Stimulated activated CD4-positive, alpha-beta T cell treated with anti-CD3 and anti-CD28 coated beads, TNF-alpha, amount 100 ng/mL, for 1 hour (primary cell): ENCODE measurements around the gene DARS1.
A peak's percentile ranks its signal among the peaks of the same experiment; 100 is the strongest.
"Not testable (repeated sequence)": the region's sequence is repeated elsewhere in the genome, so short reads cannot be mapped to it uniquely, and the experiment has no call there.

Experiments used
- DNase-seq, 3 donors: peaks; one replicate each; pipeline ENCODE4 v3.0.0-alpha.2; 2020; ENCODE audit warnings: low read depth in 3 of 3, low spot score in 1 of 3

Gene DARS1

DNA sequence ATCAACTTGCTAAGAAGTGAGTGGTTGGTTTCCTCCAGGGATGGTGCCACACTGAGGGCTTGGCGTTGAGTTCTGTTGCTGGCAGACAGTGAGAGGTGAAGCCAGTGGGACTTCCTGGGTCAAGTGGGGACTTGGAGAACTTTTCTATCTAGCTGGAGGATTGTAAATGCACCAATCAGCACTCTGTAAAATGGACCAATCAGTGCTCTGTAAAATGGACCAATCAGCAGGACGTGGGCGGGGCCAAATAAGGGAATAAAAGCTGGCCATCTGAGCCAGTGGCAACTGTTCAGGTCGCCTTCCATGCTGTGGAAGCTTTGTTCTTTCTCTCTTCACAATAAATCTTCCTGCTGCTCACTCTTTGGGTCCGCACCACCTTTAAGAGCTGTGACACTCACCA is 96.8 kb downstream of the DARS1 start:
- not testable (repeated sequence) for DNase-seq

- no peak for DNase-seq
These were observed 99.7 kb downstream of the DARS1 start for GRCh38 chr2:135885709-135886108.

GRCh38 chr2:135882415-135882814 is 103.0 kb downstream of the DARS1 start:
- no peak for DNase-seq

DNA sequence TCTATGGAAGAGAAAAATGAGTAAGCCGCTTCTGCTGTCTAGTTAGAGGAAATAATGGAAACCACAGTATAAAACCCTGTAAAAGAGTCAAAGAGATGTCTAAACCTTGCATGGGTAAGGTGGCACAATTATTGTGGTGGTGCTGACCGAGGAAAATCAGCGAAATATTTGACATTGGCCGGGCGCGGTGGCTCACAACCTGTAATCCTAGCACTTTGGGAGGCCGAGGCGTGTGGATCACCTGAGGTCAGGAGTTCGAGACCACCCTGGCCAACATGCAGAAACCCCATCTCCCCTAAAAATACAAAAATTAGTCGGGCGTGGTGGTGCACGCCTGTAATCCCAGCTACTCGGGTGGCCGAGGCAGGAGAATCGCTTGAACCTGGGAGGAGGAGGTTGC is 108.7 kb downstream of the DARS1 start:
- DNase-seq: not testable (repeated sequence)

DNA sequence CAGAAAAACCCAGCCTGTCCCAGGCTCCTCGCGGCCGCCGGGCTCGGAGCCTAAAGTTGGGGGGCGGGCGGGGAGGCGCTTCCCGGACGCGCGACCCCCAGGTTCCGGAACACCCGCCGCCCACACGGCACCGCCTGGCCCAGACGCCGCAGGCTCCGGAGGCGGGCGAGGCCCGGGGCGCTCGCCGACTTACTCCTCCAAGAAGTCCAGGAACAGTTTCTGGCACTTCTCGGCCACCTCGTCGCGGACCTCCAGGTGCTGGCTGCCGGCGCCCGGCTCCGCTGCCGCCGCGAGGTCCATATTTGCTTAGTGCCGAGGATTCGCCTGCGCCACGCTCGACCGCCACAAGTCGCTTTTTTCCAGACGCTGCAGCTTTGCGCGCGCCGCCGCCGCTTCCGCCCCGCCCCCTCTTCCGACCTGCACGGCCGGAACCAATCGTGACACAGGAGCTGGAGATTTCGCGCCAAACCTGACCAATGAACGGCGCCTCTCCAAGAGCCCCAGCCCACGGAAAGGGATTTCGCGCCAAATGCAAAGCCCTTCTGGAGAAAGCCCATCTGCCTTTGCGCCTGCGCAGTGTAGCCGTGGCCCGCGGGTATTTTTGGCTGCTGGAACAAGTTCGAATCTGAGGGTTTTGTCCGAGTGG is 109.2 kb downstream of the DARS1 start, which contains the start of gene MCM6:
Gene MCM6, minus strand, starts transcription at position 378 of the 646 bp plus-strand sequence. Its CDS starts 78 bp downstream, at position 300.
- DNase-seq: peak; percentile 92 to 96 (median 93)

DNA sequence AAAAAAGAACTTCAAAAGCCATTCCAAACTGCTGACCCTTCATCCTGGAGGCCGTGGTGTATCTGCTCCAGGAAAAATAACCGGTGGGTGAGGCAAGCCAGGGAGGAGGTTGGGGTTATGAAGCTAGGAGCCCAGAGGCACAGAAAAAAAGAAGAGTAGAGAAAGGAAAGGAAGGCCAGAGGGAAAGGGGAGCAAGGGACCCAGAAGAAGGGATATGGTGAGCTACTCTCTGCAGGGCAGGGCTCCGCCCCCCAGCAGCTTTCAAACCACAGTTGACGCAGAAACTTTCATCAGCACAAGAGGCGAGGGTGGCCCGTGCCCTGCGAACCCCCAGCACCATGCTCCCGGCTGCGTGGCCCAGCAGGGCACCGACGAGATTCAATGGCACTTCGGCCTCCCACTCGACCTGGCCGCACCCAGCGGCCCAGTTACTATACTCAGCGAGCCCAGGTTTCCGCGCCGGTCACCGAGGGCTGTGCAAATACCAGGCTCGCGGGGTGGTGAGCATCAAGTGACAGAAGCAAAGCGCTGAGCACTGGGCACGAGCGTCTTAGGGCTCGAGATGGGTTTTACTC is 109.8 kb downstream of the DARS1 start:
- peak; percentile 4 to 57 (median 47) for DNase-seq

DNA sequence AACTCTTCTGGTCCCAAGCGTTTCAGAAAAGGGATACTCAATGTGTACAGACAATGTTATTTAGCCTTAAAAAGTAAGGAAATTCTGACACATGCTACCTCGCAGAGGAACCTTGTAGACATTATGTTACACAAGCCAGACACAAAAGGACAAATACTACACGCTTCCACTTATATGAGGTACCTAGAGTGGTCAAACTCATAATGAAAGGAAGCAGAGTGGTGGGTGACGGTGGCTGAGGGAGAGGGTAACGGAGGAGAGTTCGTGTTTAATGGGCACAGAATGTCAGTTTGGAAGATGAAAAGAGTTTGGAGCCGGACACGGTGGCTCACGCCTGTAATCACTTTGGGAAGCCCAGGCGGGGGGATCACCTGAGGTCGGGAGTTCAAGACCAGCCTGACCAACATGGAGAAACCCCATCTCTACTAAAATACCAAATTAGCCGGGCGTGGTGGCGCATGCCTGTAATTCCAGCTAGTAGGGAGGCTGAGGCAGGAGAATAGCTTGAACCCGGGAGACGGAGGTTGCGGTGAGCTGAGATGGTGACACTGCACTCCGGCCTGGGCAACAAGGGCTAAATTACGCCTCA is 110.6 kb downstream of the DARS1 start:
- no peak for DNase-seq

DNA sequence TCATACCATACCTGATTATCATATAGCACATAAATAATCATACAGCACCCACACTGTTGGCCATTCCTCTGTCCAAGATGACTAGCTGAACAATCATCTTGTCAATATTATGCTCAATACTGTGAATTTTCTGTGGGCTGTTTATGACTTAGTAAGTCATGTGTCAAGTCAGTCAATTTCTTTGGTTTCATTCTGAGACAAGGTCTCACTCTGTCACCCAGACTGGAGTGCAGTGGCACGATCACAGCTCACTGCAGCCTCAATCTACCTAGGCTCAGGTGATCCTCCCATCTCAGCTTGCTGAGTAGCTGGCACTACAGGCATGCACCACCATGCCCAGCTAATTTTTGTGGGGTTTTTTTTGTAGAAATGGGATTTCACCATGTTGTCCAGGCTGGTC is 114.9 kb downstream of the DARS1 start:
- no peak for DNase-seq

GRCh38 chr2:135863233-135863632 is 122.2 kb downstream of the DARS1 start:
- DNase-seq: no peak

GRCh38 chr2:135862718-135863117 is 122.7 kb downstream of the DARS1 start:
- DNase-seq: no peak
